IPS-18c (cell line): ENCODE results near the gene HCAR1.
"Not testable (repeated sequence)": the region's sequence is repeated elsewhere in the genome, so short reads cannot be mapped to it uniquely, and the experiment has no call there.

Experiments
- H3K4me3 ChIP-seq: 2 replicates; pipeline ENCODE4 v1.7.0; 2013; ENCODE audit warnings: low read depth, mild to moderate bottlenecking, low read length, moderate library complexity; ENCODE audit not compliant: insufficient read depth
- H3K9me3 ChIP-seq: one replicate; pipeline ENCODE4 v1.6.1; 2013; ENCODE audit warnings: mild to moderate bottlenecking, low read length, moderate library complexity; ENCODE audit not compliant: control insufficient read depth, insufficient read depth

The HCAR1 gene

GRCh38 chr12:122687086-122687485 lies 43.6 kb downstream of the HCAR1 start:
- Histone ChIP-seq H3K9me3 (no peaks in the 10 kb centered on the region), H3K4me3 (no peak overlapping the region)

GRCh38 chr12:122686538-122686937 lies 44.1 kb downstream of the HCAR1 start:
- Histone ChIP-seq H3K9me3 (no peaks in the 10 kb centered on the region), H3K4me3 (no peak overlapping the region)

- Histone ChIP-seq H3K4me3 (no peak overlapping the region), H3K9me3 (no peaks in the 10 kb centered on the region)
Measured at GRCh38 chr12:122684297-122684813, 46.3 kb downstream of the HCAR1 start.

GRCh38 chr12:122681814-122682213 lies 48.8 kb downstream of the HCAR1 start:
- H3K9me3 ChIP-seq = peaks cover 2% of the 10 kb centered on the region
- H3K4me3 ChIP-seq = no peak overlapping the region

- H3K9me3 ChIP-seq, H3K4me3 ChIP-seq: not testable (repeated sequence)
Measured at GRCh38 chr12:122680989-122681388, 49.7 kb downstream of the HCAR1 start.

GRCh38 chr12:122676781-122677180 lies 53.9 kb downstream of the HCAR1 start:
- not testable (repeated sequence) for H3K9me3 ChIP-seq, H3K4me3 ChIP-seq
